Measurements from ENCODE around the gene VPS4B.

DNA sequence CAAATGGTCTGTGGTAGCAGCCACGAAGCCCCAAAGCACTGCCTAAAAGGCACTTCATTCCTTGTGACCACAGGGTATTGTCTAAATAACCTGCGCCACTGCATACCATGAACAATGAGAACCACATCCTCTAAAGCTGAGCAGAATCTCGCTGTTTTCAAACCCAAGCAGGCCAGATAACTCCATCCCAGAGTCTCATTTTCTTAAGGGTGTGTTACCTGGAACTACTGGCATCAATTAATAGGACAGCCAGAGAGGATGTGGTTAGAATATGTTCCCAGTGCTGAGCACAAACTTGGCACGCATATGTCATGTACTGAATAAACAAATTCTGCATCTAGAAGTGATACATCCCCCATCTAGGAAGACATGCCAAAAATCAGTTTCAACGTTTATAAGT lies 13.0 kb downstream of the VPS4B start:
- TF ChIP-seq, protein P1, sequence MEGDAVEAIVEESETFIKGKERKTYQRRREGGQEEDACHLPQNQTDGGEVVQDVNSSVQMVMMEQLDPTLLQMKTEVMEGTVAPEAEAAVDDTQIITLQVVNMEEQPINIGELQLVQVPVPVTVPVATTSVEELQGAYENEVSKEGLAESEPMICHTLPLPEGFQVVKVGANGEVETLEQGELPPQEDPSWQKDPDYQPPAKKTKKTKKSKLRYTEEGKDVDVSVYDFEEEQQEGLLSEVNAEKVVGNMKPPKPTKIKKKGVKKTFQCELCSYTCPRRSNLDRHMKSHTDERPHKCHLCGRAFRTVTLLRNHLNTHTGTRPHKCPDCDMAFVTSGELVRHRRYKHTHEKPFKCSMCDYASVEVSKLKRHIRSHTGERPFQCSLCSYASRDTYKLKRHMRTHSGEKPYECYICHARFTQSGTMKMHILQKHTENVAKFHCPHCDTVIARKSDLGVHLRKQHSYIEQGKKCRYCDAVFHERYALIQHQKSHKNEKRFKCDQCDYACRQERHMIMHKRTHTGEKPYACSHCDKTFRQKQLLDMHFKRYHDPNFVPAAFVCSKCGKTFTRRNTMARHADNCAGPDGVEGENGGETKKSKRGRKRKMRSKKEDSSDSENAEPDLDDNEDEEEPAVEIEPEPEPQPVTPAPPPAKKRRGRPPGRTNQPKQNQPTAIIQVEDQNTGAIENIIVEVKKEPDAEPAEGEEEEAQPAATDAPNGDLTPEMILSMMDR (IDR thresholded peaks at IDR 0.05): no peak
- TF ChIP-seq EZH2 (IDR thresholded peaks at IDR 0.05; ENCODE audit: borderline replicate concordance, insufficient read depth, low read depth, low read length, poor library complexity, severe bottlenecking): no peak
